RPMI7951 (cell line): ENCODE data around the gene WDFY2. TPM values are rescaled to one million over a fixed set of nuclear protein-coding genes. Genes with fewer than 3 reads are reported as not detected.
A peak's percentile ranks its signal among the peaks of the same experiment; 100 is the strongest.
"Not testable (repeated sequence)": the region's sequence is repeated elsewhere in the genome, so short reads cannot be mapped to it uniquely, and the experiment has no call there.

Source experiments
- DNase-seq: peaks from one replicate; pipeline ENCODE4 v3.0.0-alpha.2; 2012; ENCODE audit warnings: low read depth
- total RNA-seq: library from RNA; depleted of rRNA; stranded (reverse); fragments of >200 nt; shearing (Covaris generic); gene quantifications from 2 replicates; pipeline ENCODE4 v1.2.3, GENCODE V29; 2014; rRNA removed

The WDFY2 gene
- total RNA-seq: 3.4 and 3.8 TPM in 2 replicates

GRCh38 chr13:51583875-51584730 is at the start of gene WDFY2:
TSS of gene WDFY2 (plus strand) at chr13:51584462. CDS start at chr13:51584688, 226 bp downstream.
- DNase-seq: peak; percentile 99

GRCh38 chr13:51538591-51539179 is 45.6 kb upstream of the WDFY2 start:
- DNase-seq: no peak

- DNase-seq: peak; percentile 37
Observed at GRCh38 chr13:51539887-51540286, 44.4 kb upstream of the WDFY2 start.

- DNase-seq: no peak
Observed at GRCh38 chr13:51541037-51541436, 43.2 kb upstream of the WDFY2 start.

- DNase-seq: no peak
Observed at GRCh38 chr13:51541809-51542258, 42.4 kb upstream of the WDFY2 start.

GRCh38 chr13:51542346-51543242 is 41.7 kb upstream of the WDFY2 start:
- no peak for DNase-seq

- DNase-seq: not testable (repeated sequence)
Observed at GRCh38 chr13:51545446-51545845, 38.8 kb upstream of the WDFY2 start.

GRCh38 chr13:51547425-51548176 is 36.7 kb upstream of the WDFY2 start:
- no peak for DNase-seq

- no peak for DNase-seq
Observed at GRCh38 chr13:51549050-51549449, 35.2 kb upstream of the WDFY2 start.

GRCh38 chr13:51549593-51549992 is 34.7 kb upstream of the WDFY2 start:
- DNase-seq: no peak

GRCh38 chr13:51550151-51550550 is 34.1 kb upstream of the WDFY2 start:
- no peak for DNase-seq

- DNase-seq: no peak
Observed at GRCh38 chr13:51551416-51551815, 32.8 kb upstream of the WDFY2 start.

- DNase-seq: no peak
Observed at GRCh38 chr13:51552027-51552426, 32.2 kb upstream of the WDFY2 start.

GRCh38 chr13:51553531-51553930 is 30.7 kb upstream of the WDFY2 start:
- no peak for DNase-seq

GRCh38 chr13:51556740-51557139 is 27.5 kb upstream of the WDFY2 start:
- no peak for DNase-seq

GRCh38 chr13:51557438-51557837 is 26.8 kb upstream of the WDFY2 start:
- no peak for DNase-seq

GRCh38 chr13:51557875-51558612 is 26.2 kb upstream of the WDFY2 start:
- peak; percentile 48 for DNase-seq

- DNase-seq: no peak
Observed at GRCh38 chr13:51559946-51560735, 24.1 kb upstream of the WDFY2 start.

- no peak for DNase-seq
Observed at GRCh38 chr13:51562011-51562671, 22.1 kb upstream of the WDFY2 start.
